ENCODE measurements around the gene ZNF626.

Gene ZNF626

GRCh38 chr19:20611866-20612265 lies 49.5 kb downstream of the ZNF626 start:
- H3K4me3 Mint-ChIP-seq: no peak overlapping the region
- H3K9me3 Mint-ChIP-seq: peaks cover 83% of the 10 kb centered on the region
- no peak overlapping the region for H3K27ac Mint-ChIP-seq
- no peaks in the 10 kb centered on the region for H3K27me3 Mint-ChIP-seq
- intact Hi-C loops (cut with micrococcal nuclease): no loop called here
- H3K4me1 Mint-ChIP-seq (ENCODE audit: low read depth): no peaks in the 10 kb centered on the region
- no peaks in the 10 kb centered on the region for H3K36me3 Mint-ChIP-seq (ENCODE audit: low read depth)

GRCh38 chr19:20607943-20608342 lies 53.4 kb downstream of the ZNF626 start:
- H3K27me3 Mint-ChIP-seq: no peaks in the 10 kb centered on the region
- no peaks in the 10 kb centered on the region for H3K36me3 Mint-ChIP-seq (ENCODE audit: low read depth)
- intact Hi-C loops (cut with micrococcal nuclease): no loop called here
- H3K4me1 Mint-ChIP-seq (ENCODE audit: low read depth): no peaks in the 10 kb centered on the region
- peaks cover 65% of the 10 kb centered on the region for H3K9me3 Mint-ChIP-seq
- H3K27ac Mint-ChIP-seq: no peak overlapping the region
- no peak overlapping the region for H3K4me3 Mint-ChIP-seq
